HUES6 (cell line): Measurements from ENCODE around the gene CAND2.

Experiments used
- H3K27ac ChIP-seq: 2 replicates; pipeline ENCODE4 v1.7.0; 2013; ENCODE audit warnings: low read depth, mild to moderate bottlenecking, low read length, inconsistent platforms
- H3K27me3 ChIP-seq: 2 replicates; pipeline ENCODE4 v1.6.1; 2013; ENCODE audit warnings: low read length; ENCODE audit not compliant: control insufficient read depth, insufficient read depth
- H3K36me3 ChIP-seq: 2 replicates; pipeline ENCODE4 v1.6.1; 2013; ENCODE audit warnings: low read length; ENCODE audit not compliant: control insufficient read depth, insufficient read depth
- H3K4me1 ChIP-seq: 2 replicates; pipeline ENCODE4 v1.6.1; 2013; ENCODE audit warnings: low read length; ENCODE audit not compliant: control insufficient read depth, insufficient read depth
- H3K4me3 ChIP-seq: 2 replicates; pipeline ENCODE4 v1.5.1; 2013; ENCODE audit warnings: low read depth, low read length
- H3K9ac ChIP-seq: one replicate; pipeline ENCODE4 v1.6.1; 2013; ENCODE audit warnings: mild to moderate bottlenecking, low read length
- H3K9me3 ChIP-seq: 2 replicates; pipeline ENCODE4 v1.6.1; 2013; ENCODE audit warnings: low read depth, low read length; ENCODE audit not compliant: control insufficient read depth, insufficient read depth

Gene CAND2

GRCh38 chr3:12796171-12797123 is at the start of gene CAND2:
TSS of gene CAND2 (plus strand) at chr3:12796680. CDS start at chr3:12796721, 41 bp downstream.
- Histone ChIP-seq H3K27me3 (no peaks in the 10 kb centered on the region), H3K36me3 (0 out of 2 replicates have a peak, but pooled peaks cover 3% of the 10 kb centered on the region), H3K4me1 (no peaks in the 10 kb centered on the region), H3K9ac (peak within 1 kb of the TSS; percentile 68), H3K4me3 (peak within 1 kb of the TSS; percentile 84), H3K27ac (no peak within 1 kb of the TSS), H3K9me3 (no peaks in the 10 kb centered on the region)

GRCh38 chr3:12748477-12748876 is 48.0 kb upstream of the CAND2 start:
- no peaks in the 10 kb centered on the region for H3K36me3 ChIP-seq
- H3K4me1 ChIP-seq, result no peaks in the 10 kb centered on the region
- no peaks in the 10 kb centered on the region for H3K27me3 ChIP-seq
- no peak overlapping the region for H3K9ac ChIP-seq
- H3K4me3 ChIP-seq, result no peak overlapping the region
- H3K27ac ChIP-seq, result no peak overlapping the region
- no peaks in the 10 kb centered on the region for H3K9me3 ChIP-seq

- Histone ChIP-seq H3K4me3 (no peak overlapping the region), H3K36me3 (no peaks in the 10 kb centered on the region), H3K9ac (no peak overlapping the region), H3K27me3 (no peaks in the 10 kb centered on the region), H3K4me1 (no peaks in the 10 kb centered on the region), H3K9me3 (no peaks in the 10 kb centered on the region), H3K27ac (no peak overlapping the region)
Observed at GRCh38 chr3:12750223-12750622, 46.3 kb upstream of the CAND2 start.

- H3K36me3 ChIP-seq, result no peaks in the 10 kb centered on the region
- no peak overlapping the region for H3K9ac ChIP-seq
- no peaks in the 10 kb centered on the region for H3K9me3 ChIP-seq
- H3K4me3 ChIP-seq, result no peak overlapping the region
- H3K27ac ChIP-seq, result no peak overlapping the region
- no peaks in the 10 kb centered on the region for H3K27me3 ChIP-seq
- H3K4me1 ChIP-seq, result no peaks in the 10 kb centered on the region
Observed at GRCh38 chr3:12750658-12751071, 45.8 kb upstream of the CAND2 start.

- Histone ChIP-seq H3K27ac (no peak overlapping the region), H3K4me3 (no peak overlapping the region), H3K27me3 (no peaks in the 10 kb centered on the region), H3K9ac (no peak overlapping the region), H3K36me3 (no peaks in the 10 kb centered on the region), H3K4me1 (no peaks in the 10 kb centered on the region), H3K9me3 (no peaks in the 10 kb centered on the region)
Observed at GRCh38 chr3:12751571-12751970, 44.9 kb upstream of the CAND2 start.

- Histone ChIP-seq H3K27ac (no peak overlapping the region), H3K4me3 (no peak overlapping the region), H3K9me3 (no peaks in the 10 kb centered on the region), H3K27me3 (no peaks in the 10 kb centered on the region), H3K9ac (no peak overlapping the region), H3K36me3 (no peaks in the 10 kb centered on the region), H3K4me1 (no peaks in the 10 kb centered on the region)
Observed at GRCh38 chr3:12752102-12752501, 44.4 kb upstream of the CAND2 start.

GRCh38 chr3:12752809-12753208 is 43.7 kb upstream of the CAND2 start:
- Histone ChIP-seq H3K36me3 (no peaks in the 10 kb centered on the region), H3K9ac (no peak overlapping the region), H3K9me3 (no peaks in the 10 kb centered on the region), H3K4me3 (no peak overlapping the region), H3K4me1 (no peaks in the 10 kb centered on the region), H3K27ac (no peak overlapping the region), H3K27me3 (no peaks in the 10 kb centered on the region)

GRCh38 chr3:12753275-12754028 is 43.0 kb upstream of the CAND2 start:
- Histone ChIP-seq H3K36me3 (no peaks in the 10 kb centered on the region), H3K27ac (no peak overlapping the region), H3K9me3 (no peaks in the 10 kb centered on the region), H3K4me1 (peaks cover 4% of the 10 kb centered on the region), H3K9ac (no peak overlapping the region), H3K4me3 (no peak overlapping the region), H3K27me3 (no peaks in the 10 kb centered on the region)

GRCh38 chr3:12754313-12754712 is 42.2 kb upstream of the CAND2 start:
- Histone ChIP-seq H3K9me3 (no peaks in the 10 kb centered on the region), H3K9ac (no peak overlapping the region), H3K4me1 (peaks cover 13% of the 10 kb centered on the region), H3K36me3 (no peaks in the 10 kb centered on the region), H3K27me3 (no peaks in the 10 kb centered on the region), H3K27ac (no peak overlapping the region), H3K4me3 (no peak overlapping the region)

- no peak overlapping the region for H3K4me3 ChIP-seq
- H3K4me1 ChIP-seq, result peaks cover 24% of the 10 kb centered on the region
- H3K9me3 ChIP-seq, result no peaks in the 10 kb centered on the region
- H3K9ac ChIP-seq, result no peak overlapping the region
- no peaks in the 10 kb centered on the region for H3K36me3 ChIP-seq
- no peaks in the 10 kb centered on the region for H3K27me3 ChIP-seq
- H3K27ac ChIP-seq, result no peak overlapping the region
Observed at GRCh38 chr3:12755754-12756153, 40.7 kb upstream of the CAND2 start.

GRCh38 chr3:12756175-12756574 is 40.3 kb upstream of the CAND2 start:
- H3K27ac ChIP-seq, result no peak overlapping the region
- no peaks in the 10 kb centered on the region for H3K27me3 ChIP-seq
- peaks cover 24% of the 10 kb centered on the region for H3K4me1 ChIP-seq
- H3K36me3 ChIP-seq, result no peaks in the 10 kb centered on the region
- no peak overlapping the region for H3K4me3 ChIP-seq
- no peak overlapping the region for H3K9ac ChIP-seq
- no peaks in the 10 kb centered on the region for H3K9me3 ChIP-seq
